Lower lobe of right lung (tissue), 2 donors: ENCODE measurements around the gene RAB11FIP2. TPM values are rescaled to one million over a fixed set of nuclear protein-coding genes. Genes with fewer than 3 reads are reported as not detected.

Experiments used
- ATAC-seq, 2 donors: fragments of 200-7000 bp; cut with Tn5 transposase; one replicate each; pipeline ENCODE4 v1.9.1; 2020 to 2022; ENCODE audit warnings: mild to moderate bottlenecking in 2 of 2, moderate library complexity in 2 of 2
- DNase-seq: peaks from one replicate; pipeline ENCODE4 v3.0.0-alpha.2; 2020
- H3K27ac ChIP-seq: fragments of 200-600 bp; one replicate; pipeline ENCODE4 v1.8.0; 2022
- H3K27me3 ChIP-seq: fragments of 200-600 bp; one replicate; pipeline ENCODE4 v1.8.0; 2022; ENCODE audit warnings: low read depth
- H3K36me3 ChIP-seq: fragments of 200-600 bp; one replicate; pipeline ENCODE4 v1.8.0; 2022; ENCODE audit warnings: mild to moderate bottlenecking
- H3K4me1 ChIP-seq: fragments of 200-600 bp; one replicate; pipeline ENCODE4 v1.8.0; 2022
- H3K4me3 ChIP-seq: fragments of 200-600 bp; one replicate; pipeline ENCODE4 v1.8.0; 2022; ENCODE audit warnings: mild to moderate bottlenecking
- H3K9me3 ChIP-seq: fragments of 200-600 bp; one replicate; pipeline ENCODE4 v1.8.0; 2022
- intact Hi-C: fragments of 100-400 bp; cut with DNase I; formaldehyde crosslinking; loops from one replicate; pipeline ENCODE4 v1.11.0; 2022
- total RNA-seq: library from RNA; stranded (reverse); fragmentation: NEBNext Ultra II Directional; extraction: Animal tissue kit (Norgen Biotek cat#: 25700); gene quantifications from one replicate; pipeline ENCODE4 v1.2.1, GENCODE V29; 2021
- TF ChIP-seq, protein P1 (sequence below): fragments of 200-600 bp; IDR thresholded peaks from one replicate; pipeline ENCODE4 v1.8.0; 2022; ENCODE audit warnings: antibody characterized with exemption, mild to moderate bottlenecking
- donor health status: DM: no; HTN: yes; CAD: no; lungs with severe emphysema.

RAB11FIP2 gene
- total RNA-seq, 1 donor from 2014 or later: 31.0 TPM

DNA sequence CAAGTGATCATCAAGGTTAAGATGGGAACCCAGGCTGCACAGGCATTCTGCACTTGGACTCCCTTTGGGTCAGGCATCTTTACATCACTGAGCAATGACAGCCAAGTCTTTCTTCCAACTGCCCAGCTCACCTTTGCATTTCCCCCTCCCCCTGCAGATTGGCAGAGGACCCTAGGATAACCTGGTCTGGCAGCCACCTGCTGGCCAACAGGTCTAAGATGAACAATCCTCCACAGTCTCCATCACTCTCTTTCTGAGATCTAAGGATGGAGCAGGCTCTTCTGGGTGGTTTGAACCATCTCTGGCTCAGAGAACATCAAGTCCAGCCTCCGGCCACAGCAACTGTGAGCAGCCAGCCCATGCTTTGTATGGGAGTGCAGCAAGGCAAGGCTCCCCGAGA, 75.8 kb downstream of the RAB11FIP2 start:
- ATAC-seq: no peak
- no peaks in the 10 kb centered on the region for H3K4me1 ChIP-seq
- intact Hi-C loops: no loop called here
- H3K36me3 ChIP-seq: no peaks in the 10 kb centered on the region
- H3K9me3 ChIP-seq: no peaks in the 10 kb centered on the region
- no peak overlapping the region for H3K27ac ChIP-seq
- DNase-seq: no peak
- TF ChIP-seq, protein P1, sequence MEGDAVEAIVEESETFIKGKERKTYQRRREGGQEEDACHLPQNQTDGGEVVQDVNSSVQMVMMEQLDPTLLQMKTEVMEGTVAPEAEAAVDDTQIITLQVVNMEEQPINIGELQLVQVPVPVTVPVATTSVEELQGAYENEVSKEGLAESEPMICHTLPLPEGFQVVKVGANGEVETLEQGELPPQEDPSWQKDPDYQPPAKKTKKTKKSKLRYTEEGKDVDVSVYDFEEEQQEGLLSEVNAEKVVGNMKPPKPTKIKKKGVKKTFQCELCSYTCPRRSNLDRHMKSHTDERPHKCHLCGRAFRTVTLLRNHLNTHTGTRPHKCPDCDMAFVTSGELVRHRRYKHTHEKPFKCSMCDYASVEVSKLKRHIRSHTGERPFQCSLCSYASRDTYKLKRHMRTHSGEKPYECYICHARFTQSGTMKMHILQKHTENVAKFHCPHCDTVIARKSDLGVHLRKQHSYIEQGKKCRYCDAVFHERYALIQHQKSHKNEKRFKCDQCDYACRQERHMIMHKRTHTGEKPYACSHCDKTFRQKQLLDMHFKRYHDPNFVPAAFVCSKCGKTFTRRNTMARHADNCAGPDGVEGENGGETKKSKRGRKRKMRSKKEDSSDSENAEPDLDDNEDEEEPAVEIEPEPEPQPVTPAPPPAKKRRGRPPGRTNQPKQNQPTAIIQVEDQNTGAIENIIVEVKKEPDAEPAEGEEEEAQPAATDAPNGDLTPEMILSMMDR: no peak
- no peaks in the 10 kb centered on the region for H3K27me3 ChIP-seq
- no peak overlapping the region for H3K4me3 ChIP-seq

DNA sequence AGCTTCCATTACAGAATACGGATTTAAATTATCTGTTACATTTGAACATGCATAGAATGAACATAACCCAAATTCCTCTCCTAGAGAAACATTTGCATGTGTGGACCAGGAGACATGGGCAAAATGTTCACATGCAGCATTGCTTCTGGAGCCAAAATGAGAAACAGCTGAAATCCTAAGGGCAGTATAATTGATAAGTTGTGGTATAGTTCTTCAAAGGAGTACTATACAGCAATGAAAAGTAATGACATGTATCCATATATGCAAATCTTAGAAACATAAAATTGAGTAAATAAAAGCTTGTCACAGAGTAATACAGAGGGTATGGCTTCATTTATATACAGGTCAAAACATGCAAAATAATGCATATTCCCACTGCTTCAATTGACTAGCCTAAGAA, 77.1 kb downstream of the RAB11FIP2 start:
- ATAC-seq (no peak), DNase-seq (no peak)
- no peaks in the 10 kb centered on the region for H3K9me3 ChIP-seq
- H3K36me3 ChIP-seq: no peaks in the 10 kb centered on the region
- TF ChIP-seq, protein P1: no peak
- no peaks in the 10 kb centered on the region for H3K27me3 ChIP-seq
- no peak overlapping the region for H3K4me3 ChIP-seq
- H3K27ac ChIP-seq: no peak overlapping the region
- intact Hi-C loops: no loop called here
- no peaks in the 10 kb centered on the region for H3K4me1 ChIP-seq

DNA sequence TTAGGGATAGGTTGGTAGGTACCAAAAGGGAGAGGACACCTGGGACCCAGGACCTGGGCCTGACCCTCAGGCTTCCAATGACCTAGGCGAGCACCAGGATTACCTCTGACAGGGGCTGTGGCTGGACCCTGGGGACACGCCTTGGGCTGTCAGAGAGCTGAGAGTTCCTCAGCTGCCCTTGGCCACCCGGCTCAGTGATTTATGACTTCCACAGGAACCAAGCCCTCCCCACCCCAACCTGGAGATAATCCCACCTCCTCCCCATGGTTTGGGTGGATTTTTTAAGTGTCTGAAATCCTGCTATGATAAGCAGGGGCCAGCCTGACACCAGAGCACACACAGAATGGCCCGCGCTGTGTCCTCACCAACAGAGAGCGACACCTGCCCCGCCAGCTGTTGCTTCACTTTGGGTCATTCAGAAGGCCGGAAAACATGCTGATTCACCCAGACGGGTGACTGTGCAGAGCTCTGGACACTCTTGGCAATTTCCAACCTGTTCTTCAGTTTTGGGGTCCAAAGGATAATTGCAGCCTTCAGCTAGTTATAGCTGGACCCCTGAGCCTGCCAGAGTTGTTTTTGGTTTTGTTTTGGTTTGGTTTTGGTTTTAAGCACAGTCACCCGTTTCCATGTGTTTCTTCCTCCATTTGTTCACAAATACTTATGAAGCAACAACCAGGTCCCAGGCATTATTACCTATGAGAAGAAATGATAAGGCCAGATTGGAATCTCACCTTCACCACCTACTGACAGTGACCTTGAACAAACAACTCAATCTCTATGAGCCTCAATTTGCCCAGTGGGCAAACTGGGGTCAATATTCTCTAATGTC, 78.2 kb downstream of the RAB11FIP2 start:
- Histone ChIP-seq H3K27ac (no peak overlapping the region), H3K36me3 (no peaks in the 10 kb centered on the region), H3K27me3 (no peaks in the 10 kb centered on the region), H3K4me3 (no peak overlapping the region), H3K4me1 (no peaks in the 10 kb centered on the region), H3K9me3 (no peaks in the 10 kb centered on the region)
- DNase-seq: no peak
- intact Hi-C loops: no loop called here
- no peak for ATAC-seq
- TF ChIP-seq, protein P1: no peak

DNA sequence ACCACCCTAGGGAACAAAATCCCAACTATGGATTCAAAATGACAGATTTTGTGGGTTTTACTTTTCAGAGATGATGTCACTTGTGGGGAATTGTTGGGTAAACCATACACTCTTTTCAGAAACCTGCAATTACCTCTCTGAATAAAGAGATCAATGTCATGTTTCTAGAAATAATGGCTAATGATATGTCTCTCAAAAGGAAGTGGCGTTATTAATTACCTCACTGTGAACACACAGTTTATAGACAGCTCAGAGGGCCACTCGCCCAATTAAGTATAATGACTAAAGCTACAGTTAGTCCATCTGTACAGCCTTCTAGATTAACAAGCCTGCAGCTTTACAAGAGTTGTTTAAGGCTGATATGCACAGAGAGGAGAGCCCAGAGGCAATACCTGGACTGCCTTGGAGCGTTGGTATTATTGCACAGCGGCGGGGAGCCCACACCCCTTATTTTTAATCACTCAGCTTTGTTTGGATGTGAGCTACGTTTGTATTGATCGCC, 79.5 kb downstream of the RAB11FIP2 start:
- H3K4me1 ChIP-seq: no peaks in the 10 kb centered on the region
- intact Hi-C loops: no loop called here
- TF ChIP-seq, protein P1: no peak
- no peaks in the 10 kb centered on the region for H3K27me3 ChIP-seq
- H3K4me3 ChIP-seq: no peak overlapping the region
- no peak for ATAC-seq
- DNase-seq: no peak
- H3K36me3 ChIP-seq: no peaks in the 10 kb centered on the region
- no peak overlapping the region for H3K27ac ChIP-seq
- H3K9me3 ChIP-seq: no peaks in the 10 kb centered on the region

DNA sequence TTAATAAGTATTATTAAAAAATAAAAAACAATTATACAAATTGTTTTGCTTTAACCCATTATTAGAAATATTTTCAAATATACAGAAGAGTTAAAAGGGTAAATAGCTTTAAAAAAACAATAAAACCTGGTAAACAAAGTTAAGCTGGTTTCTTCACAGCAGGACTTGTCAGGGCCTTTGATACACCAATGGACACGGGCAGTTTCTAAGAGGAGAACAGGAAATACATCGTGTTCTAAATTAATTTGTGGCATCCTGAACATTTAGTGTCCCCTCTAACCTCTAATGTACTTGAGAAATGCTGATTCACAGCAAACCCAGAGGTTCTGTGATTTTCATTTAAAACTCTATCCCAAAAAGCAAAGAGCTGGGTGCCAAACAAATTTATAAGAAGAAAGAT, 80.8 kb downstream of the RAB11FIP2 start:
- H3K4me3 ChIP-seq: no peak overlapping the region
- H3K27ac ChIP-seq: no peak overlapping the region
- H3K27me3 ChIP-seq: no peaks in the 10 kb centered on the region
- no peaks in the 10 kb centered on the region for H3K9me3 ChIP-seq
- intact Hi-C loops: no loop called here
- H3K4me1 ChIP-seq: no peaks in the 10 kb centered on the region
- TF ChIP-seq, protein P1: no peak
- ATAC-seq: no peak
- no peaks in the 10 kb centered on the region for H3K36me3 ChIP-seq
- DNase-seq: no peak
